GM21717 (cell line): ENCODE measurements around the gene GPT2.

ENCODE experiments used
- ATAC-seq: cut with Tn5 transposase; IDR thresholded peaks from one replicate; pipeline ENCODE4 v1.9.1; 2021; ENCODE audit warnings: mild to moderate bottlenecking, moderate library complexity; ENCODE audit not compliant: unreplicated experiment

The GPT2 gene, protein sequence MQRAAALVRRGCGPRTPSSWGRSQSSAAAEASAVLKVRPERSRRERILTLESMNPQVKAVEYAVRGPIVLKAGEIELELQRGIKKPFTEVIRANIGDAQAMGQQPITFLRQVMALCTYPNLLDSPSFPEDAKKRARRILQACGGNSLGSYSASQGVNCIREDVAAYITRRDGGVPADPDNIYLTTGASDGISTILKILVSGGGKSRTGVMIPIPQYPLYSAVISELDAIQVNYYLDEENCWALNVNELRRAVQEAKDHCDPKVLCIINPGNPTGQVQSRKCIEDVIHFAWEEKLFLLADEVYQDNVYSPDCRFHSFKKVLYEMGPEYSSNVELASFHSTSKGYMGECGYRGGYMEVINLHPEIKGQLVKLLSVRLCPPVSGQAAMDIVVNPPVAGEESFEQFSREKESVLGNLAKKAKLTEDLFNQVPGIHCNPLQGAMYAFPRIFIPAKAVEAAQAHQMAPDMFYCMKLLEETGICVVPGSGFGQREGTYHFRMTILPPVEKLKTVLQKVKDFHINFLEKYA

DNA sequence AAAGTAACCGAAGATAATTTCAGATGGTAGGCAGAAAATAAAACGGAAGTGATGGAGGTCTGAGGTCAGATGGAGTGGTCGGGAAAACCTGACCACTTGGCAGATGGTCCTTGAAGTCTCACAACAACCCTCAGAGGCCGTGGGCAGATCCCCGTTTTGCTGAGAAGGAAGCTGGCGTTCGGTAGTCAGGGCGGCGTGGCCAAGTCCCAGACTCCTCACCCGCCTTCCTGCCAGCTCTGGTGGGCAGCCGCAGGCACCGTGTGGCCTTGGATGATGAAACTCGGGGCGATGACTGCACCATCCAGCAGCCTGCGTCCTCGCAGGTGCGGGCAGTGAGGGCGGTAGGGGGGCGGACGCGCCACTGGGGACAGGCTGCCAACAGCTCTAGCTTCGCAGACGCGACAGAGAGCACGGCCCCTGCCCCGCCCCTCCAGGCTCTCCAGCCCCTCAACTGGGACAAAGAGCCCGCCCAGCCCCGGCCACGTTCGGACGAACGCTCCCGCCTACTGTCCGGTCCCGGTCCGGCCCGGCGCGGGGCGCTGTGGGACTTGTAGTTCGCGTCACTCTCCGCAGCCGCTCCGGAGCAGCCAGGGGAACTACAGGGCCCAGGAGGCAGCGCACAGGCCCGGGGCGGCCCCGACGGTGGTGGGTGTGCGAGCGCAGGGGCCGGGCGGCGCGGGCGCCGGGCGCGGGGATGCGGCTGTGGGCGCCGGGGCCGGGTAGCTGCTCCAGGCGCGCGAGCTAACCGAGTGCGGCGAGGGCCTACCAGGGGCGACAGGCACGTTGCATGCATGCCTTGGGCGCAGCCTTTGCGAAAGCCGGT is at the start of gene GPT2:
Gene GPT2 (plus strand): TSS at position 673 of the 823 bp plus-strand sequence. CDS start 354 bp downstream, outside the sequence.
- peak; percentile 97 for ATAC-seq

- ATAC-seq = no peak
Measured at GRCh38 chr16:46836534-46837530, 47.3 kb upstream of the GPT2 start.

GRCh38 chr16:46839986-46840443 is 44.1 kb upstream of the GPT2 start:
- ATAC-seq = no peak

DNA sequence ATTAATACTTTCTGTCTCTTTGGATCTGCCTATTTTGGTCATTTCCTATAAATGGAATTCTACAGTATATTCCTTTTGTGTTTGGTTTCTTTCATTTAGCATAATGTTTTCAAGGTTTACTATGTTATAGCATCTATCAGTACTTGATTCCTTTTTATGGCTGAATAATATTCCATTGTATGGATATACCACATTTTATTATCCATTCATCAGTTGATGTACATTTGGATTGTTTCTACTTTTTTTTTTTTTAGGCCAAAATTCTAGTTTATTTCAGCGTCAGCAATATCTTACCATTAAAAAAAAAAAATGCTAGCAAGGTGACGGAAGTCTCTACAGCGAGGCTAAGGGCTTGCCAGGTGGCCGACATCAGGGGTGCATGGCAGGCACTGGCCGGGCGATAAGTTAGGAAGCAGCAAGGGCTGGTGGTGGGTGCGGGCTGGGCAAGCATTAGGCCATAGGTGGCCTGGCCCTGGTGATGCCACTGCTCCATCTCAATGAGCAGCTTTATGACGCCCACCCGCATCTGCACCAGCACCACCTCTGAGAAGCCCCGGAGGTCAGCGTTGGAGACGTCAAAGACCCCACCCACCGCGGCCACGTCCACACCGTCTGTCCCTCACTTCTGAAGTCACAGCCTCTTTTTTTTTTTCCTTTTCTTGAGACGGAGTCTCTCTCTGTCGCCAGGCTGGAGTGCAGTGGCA is 41.8 kb upstream of the GPT2 start:
- ATAC-seq = no peak

- no peak for ATAC-seq
Measured at GRCh38 chr16:46843898-46844642, 40.1 kb upstream of the GPT2 start.

GRCh38 chr16:46844771-46845170 is 39.4 kb upstream of the GPT2 start:
- no peak for ATAC-seq

DNA sequence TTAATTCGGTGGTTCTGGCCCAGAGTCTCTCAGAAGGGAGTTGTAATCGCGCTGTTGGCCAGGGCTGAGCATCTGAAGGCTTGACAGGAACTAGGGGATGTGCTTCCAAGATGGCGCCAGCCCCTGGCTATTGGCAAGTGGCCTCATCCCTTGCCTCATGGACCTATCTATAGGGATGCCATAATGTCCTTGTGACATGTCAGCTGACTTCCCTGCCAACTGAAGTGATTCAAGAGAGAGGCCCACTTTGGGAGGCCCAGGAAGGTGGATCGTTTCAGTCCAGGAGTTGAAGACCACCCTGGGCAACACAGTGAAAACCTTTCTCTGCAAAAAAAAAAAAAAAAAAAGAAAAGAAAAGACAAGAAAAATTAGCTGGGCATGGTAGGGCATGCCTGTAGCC is 38.2 kb upstream of the GPT2 start:
- ATAC-seq = no peak

DNA sequence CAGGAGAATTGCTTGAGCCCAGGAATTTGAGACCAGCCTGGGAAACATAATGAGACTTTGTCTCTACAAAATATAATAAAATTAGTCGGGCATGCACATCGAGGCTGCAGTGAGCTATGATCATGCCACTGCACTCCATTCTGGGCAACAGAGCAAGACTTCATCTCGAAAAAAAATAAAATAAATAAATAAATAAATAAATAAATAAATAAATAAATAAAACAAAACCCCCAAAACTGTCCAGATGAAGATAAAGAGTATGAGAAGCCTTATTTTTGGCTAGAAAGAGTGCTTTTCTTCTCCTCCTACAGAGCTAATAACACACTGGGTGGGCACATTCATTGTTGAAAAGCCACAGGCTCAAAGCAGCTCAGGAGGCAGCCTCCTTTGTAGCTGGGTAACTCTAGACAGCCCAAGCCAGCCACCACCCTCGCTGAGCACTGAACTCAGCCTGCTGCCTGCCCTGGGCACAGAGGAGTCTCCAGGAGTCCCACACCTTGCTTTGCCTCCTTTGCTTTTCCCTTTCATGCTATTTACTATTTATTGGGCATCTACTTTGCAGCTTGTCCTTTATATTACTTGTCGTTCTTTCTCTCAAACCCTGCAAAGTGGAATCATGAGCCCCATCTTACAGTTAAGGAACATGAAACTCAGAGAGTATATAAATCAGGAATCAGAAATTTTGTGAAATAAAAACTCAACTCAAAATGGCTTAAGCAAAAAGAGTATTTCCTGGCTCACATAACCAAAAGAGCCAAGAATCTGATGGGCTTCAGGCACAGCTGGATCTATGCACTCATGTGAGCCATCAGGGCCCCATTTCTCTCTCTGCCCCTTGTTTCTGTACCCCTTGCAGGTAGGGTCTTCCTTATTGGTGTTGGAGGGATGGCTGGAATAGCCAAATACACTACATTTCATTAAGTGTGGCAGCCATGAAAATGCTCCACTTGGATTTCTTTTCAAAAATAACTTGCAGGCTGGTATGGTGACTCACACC is 35.1 kb upstream of the GPT2 start:
- no peak for ATAC-seq

DNA sequence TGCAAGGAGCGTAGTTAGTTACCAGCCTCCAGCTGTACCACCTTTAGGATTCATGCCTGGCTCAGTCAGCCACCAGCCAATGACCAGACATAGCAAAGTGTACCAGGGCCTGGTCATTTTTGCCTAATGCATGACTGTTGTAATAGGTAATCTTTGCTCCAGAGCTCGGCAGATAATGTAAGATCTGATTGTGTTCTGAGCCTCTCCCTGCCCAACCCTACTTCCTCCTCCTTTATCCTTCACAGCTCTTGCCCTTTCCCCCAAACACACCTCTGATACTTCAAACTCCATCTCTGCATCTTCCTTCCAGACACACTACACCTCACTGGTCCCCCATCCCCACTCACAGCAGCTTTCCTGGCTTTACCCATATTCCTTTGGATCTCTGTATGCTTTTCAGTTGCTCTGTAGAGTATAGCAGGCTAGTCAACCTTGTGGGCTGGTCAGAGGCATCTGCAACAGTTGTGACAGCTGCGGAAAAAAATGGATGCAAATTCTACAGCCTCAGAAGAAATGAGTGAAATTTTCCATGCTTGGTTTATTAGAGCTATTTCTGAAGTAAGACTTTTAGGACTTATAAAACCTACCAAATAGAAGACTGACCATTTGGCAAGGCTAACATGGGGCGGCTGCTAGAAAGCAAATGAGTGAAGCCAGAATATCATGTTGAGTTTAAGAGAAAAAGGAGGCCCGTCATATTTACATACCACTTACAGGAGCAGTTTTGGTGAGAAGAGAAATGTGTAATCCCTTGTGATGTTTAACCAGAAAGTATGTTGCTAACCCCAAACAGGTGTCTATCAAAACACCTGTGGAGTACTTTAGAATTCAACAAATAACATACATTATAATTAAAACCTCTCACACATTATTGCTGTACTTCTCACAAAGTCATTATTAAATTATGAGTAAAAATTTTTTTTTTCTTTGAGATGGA is 33.3 kb upstream of the GPT2 start:
- ATAC-seq = no peak

DNA sequence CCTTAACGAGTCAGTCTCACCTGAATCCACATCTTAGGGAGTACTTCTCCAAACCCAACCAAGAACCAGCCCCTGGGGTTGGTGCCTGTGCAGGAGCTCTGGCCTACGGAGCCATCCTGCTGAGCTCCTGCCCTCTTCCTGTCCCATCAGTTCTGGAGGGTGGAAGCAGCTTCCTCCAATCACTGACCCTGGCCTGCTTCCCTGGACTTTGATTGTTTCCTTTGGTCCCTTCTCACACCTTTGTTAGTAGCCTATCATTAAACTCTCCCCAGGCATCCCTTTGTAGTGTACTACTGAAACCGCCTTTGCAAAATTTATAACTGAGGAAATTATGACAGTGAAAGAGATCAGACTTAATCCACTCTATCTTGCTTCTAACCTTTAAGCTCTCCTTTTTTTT is 32.0 kb upstream of the GPT2 start:
- ATAC-seq = no peak

DNA sequence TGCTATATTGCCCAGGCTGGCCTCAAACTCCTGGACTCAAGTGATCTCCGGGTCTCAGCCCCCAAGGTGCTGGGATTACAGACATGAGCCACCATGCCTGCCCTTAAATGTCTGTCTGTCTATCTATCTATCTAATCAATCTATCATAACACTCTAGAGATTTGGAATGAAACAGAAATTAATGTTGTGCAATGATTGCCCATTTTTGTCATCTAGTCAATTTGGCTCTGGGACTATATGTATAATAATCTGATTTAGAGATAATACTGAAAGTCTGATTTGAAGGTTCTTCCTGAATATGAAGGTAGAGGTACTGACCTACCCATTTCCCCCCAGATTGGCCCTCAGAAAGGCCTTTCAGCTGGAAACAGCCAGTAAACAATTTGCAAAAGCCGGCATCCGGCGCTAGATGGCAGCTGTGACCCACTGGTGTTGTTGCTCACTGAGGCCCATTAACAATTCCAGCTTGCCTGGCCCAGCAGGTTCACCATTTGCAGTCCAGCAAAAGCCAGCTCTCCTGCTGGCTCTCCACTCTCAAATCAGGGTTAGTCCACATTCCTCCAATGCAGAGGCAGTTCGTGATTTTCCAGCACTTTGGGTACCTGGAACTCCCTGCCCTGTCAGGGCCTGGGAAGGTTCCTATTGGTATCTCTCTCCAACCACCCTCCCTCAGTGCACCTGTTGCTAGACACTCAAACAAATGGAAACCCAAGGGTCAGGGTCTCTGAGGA is 30.3 kb upstream of the GPT2 start:
- ATAC-seq = no peak

DNA sequence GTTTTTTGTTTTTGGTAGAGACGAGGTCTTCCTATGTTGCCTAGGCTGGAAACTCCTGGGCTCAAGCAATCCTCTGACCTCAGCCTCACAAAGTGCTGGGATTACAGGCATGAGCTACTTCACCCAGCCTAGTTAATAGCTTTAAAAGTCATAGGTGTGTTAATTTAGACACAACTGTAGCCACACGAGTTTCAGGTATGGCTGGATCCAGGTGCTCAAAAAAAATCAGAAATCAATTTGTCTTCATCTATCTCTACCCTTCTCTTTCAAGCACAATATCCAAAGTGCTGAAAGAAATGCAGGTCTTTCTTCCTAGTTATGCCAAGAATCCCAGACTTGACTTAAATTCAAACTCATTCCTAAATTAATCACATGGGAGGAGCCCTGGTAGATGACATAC is 29.3 kb upstream of the GPT2 start:
- no peak for ATAC-seq

DNA sequence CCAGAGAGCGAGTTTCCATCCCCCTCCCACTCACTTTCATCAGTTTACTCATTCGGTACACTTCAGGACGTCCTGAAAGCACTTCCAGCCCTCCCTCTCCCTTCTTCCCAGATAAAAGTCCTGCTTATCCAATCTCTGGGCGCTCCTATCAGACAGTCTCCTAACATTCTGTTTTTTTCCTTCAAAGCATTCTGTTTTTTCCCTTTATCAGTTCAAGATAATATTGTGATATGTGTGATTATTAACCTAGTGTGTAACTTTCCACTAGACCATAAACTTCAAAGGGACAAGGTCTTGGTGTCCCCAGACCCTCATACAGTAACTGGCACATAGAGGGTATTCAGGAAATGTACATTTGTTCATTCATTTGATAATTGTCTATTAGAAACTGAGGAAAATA is 28.8 kb upstream of the GPT2 start:
- no peak for ATAC-seq

DNA sequence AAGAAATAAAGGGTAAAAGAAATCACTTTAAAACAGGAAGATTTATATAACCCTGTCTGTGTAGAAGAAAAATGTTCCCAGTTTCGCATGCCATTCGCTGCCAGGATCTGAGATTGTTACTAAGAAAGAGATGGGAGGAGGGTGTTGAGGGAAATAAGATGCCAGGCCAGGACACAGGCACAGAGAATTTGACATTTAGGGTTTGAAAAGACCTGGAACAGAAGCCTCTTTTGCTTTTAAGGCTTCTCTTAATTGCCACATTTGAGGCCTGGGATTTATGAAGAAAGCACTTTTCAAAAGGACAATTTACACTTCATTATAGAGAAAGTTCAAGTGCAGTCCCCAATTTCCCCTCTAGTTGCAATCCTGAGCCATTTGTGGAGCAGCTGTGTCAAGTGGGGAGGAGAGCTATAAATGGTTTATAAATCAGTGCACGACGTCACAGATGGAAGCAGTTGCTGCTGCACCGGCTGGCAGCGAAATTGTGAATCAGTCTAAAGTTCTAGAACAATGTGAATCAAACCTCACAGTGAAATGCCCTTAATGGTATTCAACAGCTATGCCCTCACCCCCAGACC is 26.7 kb upstream of the GPT2 start:
- no peak for ATAC-seq

- no peak for ATAC-seq
Measured at GRCh38 chr16:46858151-46858550, 26.0 kb upstream of the GPT2 start.

DNA sequence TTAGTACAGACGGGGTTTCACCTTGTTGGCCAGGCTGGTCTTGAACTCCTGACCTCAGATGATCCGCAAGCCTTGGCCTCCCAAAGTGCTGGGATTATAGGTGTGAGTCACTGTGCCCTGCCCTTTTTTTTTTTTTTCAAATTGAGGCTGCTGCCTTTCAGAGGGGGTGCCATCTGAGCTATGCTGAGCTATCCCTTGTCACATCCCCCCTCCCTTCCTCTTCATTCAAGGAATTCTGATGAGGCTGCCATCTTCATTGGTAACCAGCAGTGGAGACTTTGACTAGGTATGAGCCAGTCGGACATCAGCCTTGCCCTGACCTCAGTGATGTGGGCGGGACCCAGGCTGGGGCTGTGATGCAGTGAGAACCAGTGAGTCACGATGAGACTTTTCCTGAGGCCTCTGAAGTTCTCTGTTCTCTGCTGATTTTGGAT is 24.4 kb upstream of the GPT2 start:
- ATAC-seq = no peak
